GM23248 (cell line): ENCODE data around the gene LARP7. TPM values are rescaled to one million over a fixed set of nuclear protein-coding genes. Genes with fewer than 3 reads are reported as not detected.
"Not testable (repeated sequence)": the region's sequence is repeated elsewhere in the genome, so short reads cannot be mapped to it uniquely, and the experiment has no call there.

Source experiments
- DNase-seq: peaks from one replicate; pipeline ENCODE4 v3.0.0-alpha.2; 2015
- H2AFZ ChIP-seq: fragments of 200-600 bp; sonication (generic); 2 replicates; pipeline ENCODE4 v1.6.1; 2016; ENCODE audit warnings: antibody characterized with exemption
- H3F3A ChIP-seq: fragments of 200-600 bp; sonication (generic); 2 replicates; pipeline ENCODE4 v1.6.1; 2016; ENCODE audit warnings: mild to moderate bottlenecking, antibody characterized with exemption, mixed run types; ENCODE audit not compliant: insufficient read depth
- H3K27ac ChIP-seq: fragments of 200-600 bp; sonication (generic); 2 replicates; pipeline ENCODE4 v1.5.1; 2016; ENCODE audit warnings: mild to moderate bottlenecking
- H3K27me3 ChIP-seq: fragments of 200-600 bp; sonication (generic); replicated peaks from 2 replicates; pipeline ENCODE4 v1.6.1; 2016; ENCODE audit warnings: mild to moderate bottlenecking; ENCODE audit not compliant: insufficient read depth
- H3K36me3 ChIP-seq: fragments of 200-600 bp; sonication (generic); 2 replicates; pipeline ENCODE4 v1.6.1; 2016; ENCODE audit warnings: low read depth, mild to moderate bottlenecking
- H3K4me1 ChIP-seq: fragments of 200-600 bp; sonication (generic); 2 replicates; pipeline ENCODE4 v1.6.1; 2016; ENCODE audit warnings: mild to moderate bottlenecking; ENCODE audit not compliant: insufficient read depth
- H3K4me2 ChIP-seq: fragments of 200-600 bp; sonication (generic); one replicate; pipeline ENCODE4 v1.6.1; 2016; ENCODE audit warnings: mild to moderate bottlenecking; ENCODE audit not compliant: unreplicated experiment
- H3K4me3 ChIP-seq: fragments of 200-600 bp; sonication (generic); 2 replicates; pipeline ENCODE4 v1.5.1; 2016; ENCODE audit warnings: mild to moderate bottlenecking
- H3K79me2 ChIP-seq: fragments of 200-600 bp; sonication (generic); 2 replicates; pipeline ENCODE4 v1.6.1; 2016; ENCODE audit warnings: mild to moderate bottlenecking; ENCODE audit not compliant: insufficient read depth
- H3K9ac ChIP-seq: fragments of 200-600 bp; sonication (generic); 2 replicates; pipeline ENCODE4 v1.6.1; 2016; ENCODE audit warnings: mild to moderate bottlenecking
- H3K9me2 ChIP-seq: fragments of 200-600 bp; sonication (generic); 2 replicates; pipeline ENCODE4 v1.6.1; 2016; ENCODE audit warnings: mixed run types, mild to moderate bottlenecking, moderate library complexity; ENCODE audit not compliant: insufficient read depth
- H3K9me3 ChIP-seq: fragments of 200-600 bp; sonication (generic); one replicate; pipeline ENCODE4 v1.6.1; 2017; ENCODE audit warnings: low read depth
- H4K20me1 ChIP-seq: fragments of 200-600 bp; sonication (generic); 2 replicates; pipeline ENCODE4 v1.6.0; 2016; ENCODE audit not compliant: insufficient read depth
- EZH2 ChIP-seq: fragments of 200-600 bp; sonication (generic); IDR thresholded peaks from 2 replicates; pipeline ENCODE4 v1.6.1; 2018; ENCODE audit warnings: antibody characterized with exemption, mild to moderate bottlenecking; ENCODE audit not compliant: insufficient read depth, poor library complexity, severe bottlenecking
- EZH2phosphoT487 ChIP-seq: fragments of 200-600 bp; sonication (generic); IDR thresholded peaks from 2 replicates; pipeline ENCODE4 v1.6.1; 2018; ENCODE audit warnings: antibody characterized with exemption, moderate library complexity, mild to moderate bottlenecking, low read depth; ENCODE audit not compliant: insufficient read depth
- WGBS, 2 experiments: methylation state at CpG; one replicate each; pipeline ENCODE4 v1.1.6; 2015 to 2017; ENCODE audit warnings: low lambda C conversion rate in 2 of 2, low coverage in 1 of 2; ENCODE audit errors: missing lambda C conversion rate in 2 of 2; 5-methylcytosine and 5-hydroxymethylcytosine counted together
- in situ Hi-C: fragments of 300-500 bp; cut with MboI; formaldehyde crosslinking; loops from 2 replicates; pipeline ENCODE4 v1.15.0; 2020
- polyA plus RNA-seq: library from polyadenylated mRNA; unstranded; fragments of >200 nt; fragmentation: Nextera tagmentation; extraction: Ambion mirVana; gene quantifications from 2 replicates; pipeline ENCODE4 v1.2.1, GENCODE V29; 2016
- total RNA-seq: library from RNA; depleted of rRNA; stranded (reverse); fragments of >200 nt; shearing (Covaris generic); gene quantifications from 2 replicates; pipeline ENCODE4 v1.2.3, GENCODE V29; 2014

Gene LARP7
- total and polyA plus RNA-seq, 2 experiments from 2014 or later: 22.8 to 42.2 TPM

DNA sequence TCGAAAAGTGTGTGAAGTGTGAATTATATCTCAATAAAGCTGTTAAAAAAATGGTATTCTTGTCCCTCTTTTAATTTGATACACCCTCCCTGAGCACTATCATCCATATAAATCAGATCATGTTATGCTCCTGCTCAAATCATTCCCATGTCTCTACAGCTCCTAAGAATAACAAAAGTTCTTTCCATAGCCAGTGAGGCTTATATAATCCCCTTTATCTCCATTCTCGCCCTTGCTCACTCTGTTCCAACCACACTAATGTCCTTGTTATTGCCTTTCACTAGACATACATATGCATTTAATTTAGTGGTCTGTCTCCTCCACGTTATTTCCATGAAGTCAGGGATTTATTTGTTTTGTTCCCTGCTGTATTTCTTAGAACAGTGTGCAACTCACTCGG lies 10.7 kb upstream of the LARP7 start:
- DNase-seq: no peak
- Histone ChIP-seq H3K9ac (no peak overlapping the region), H2AFZ (no peak overlapping the region), H4K20me1 (no peaks in the 10 kb centered on the region), H3K79me2 (no peaks in the 10 kb centered on the region), H3K9me3 (no peaks in the 10 kb centered on the region), H3K4me1 (no peaks in the 10 kb centered on the region), H3K4me3 (no peak overlapping the region), H3K4me2 (no peak overlapping the region), H3K9me2 (no peaks in the 10 kb centered on the region), H3K27me3 (no peaks in the 10 kb centered on the region), H3F3A (no peaks in the 10 kb centered on the region), H3K36me3 (no peaks in the 10 kb centered on the region), H3K27ac (no peak overlapping the region)
- TF ChIP-seq EZH2phosphoT487: no peak
- no peak for TF ChIP-seq EZH2
- WGBS, 2 experiments: 63 to 64% methylated on average over 4 of the region's 4 CpGs
- in situ Hi-C loops: no loop called here

GRCh38 chr4:112633477-112634235 lies 3.3 kb upstream of the LARP7 start:
- Histone ChIP-seq H3K27ac (peak overlapping the region; percentile 38), H3K9me2 (no peaks in the 10 kb centered on the region), H3K9ac (peak overlapping the region; percentile 62), H3K4me1 (peaks cover 15% of the 10 kb centered on the region), H4K20me1 (no peaks in the 10 kb centered on the region), H3K4me2 (peak overlapping the region; percentile 69), H3F3A (0 out of 2 replicates have a peak, but pooled peaks cover 4% of the 10 kb centered on the region), H3K79me2 (peaks cover 33% of the 10 kb centered on the region), H3K9me3 (no peaks in the 10 kb centered on the region), H3K4me3 (peak overlapping the region; percentile 54), H3K36me3 (no peaks in the 10 kb centered on the region), H2AFZ (peak overlapping the region; percentile 92), H3K27me3 (no peaks in the 10 kb centered on the region)
- in situ Hi-C loops: loop anchor here (10.0 kb wide), 1 partner anchor 121 kb away; no protein-coding TSS in a partner anchor
- 27 to 30% methylated on average over 4 of the region's 4 CpGs for WGBS, 2 experiments
- DNase-seq: peak; percentile 72
- TF ChIP-seq EZH2 (no peak), EZH2phosphoT487 (no peak)

- Histone ChIP-seq H3K27me3 (no peaks in the 10 kb centered on the region), H4K20me1 (no peaks in the 10 kb centered on the region), H3K4me1 (peaks cover 17% of the 10 kb centered on the region), H3K36me3 (no peaks in the 10 kb centered on the region), H2AFZ (peak overlapping the region; percentile 92), H3F3A (0 out of 2 replicates have a peak, but pooled peaks cover 4% of the 10 kb centered on the region), H3K27ac (peak overlapping the region; percentile 93), H3K79me2 (peaks cover 71% of the 10 kb centered on the region), H3K9ac (peak overlapping the region; percentile 94), H3K9me3 (no peaks in the 10 kb centered on the region), H3K9me2 (no peaks in the 10 kb centered on the region), H3K4me3 (peak overlapping the region; percentile 97), H3K4me2 (peak overlapping the region; percentile 79)
- WGBS, 2 experiments: 1% methylated on average over 8 of the region's 8 CpGs
- in situ Hi-C loops: loop anchor here (10.0 kb wide), 1 partner anchor 117 kb away; no protein-coding TSS in a partner anchor
- TF ChIP-seq EZH2phosphoT487: no peak
- no peak for TF ChIP-seq EZH2
- no peak for DNase-seq
Measured at GRCh38 chr4:112637552-112637866, 566 bp downstream of the LARP7 start.

- Histone ChIP-seq H2AFZ (no peak overlapping the region), H3K9ac (no peak overlapping the region), H4K20me1 (no peaks in the 10 kb centered on the region), H3K4me3 (no peak overlapping the region), H3K9me3 (no peaks in the 10 kb centered on the region), H3K9me2 (no peaks in the 10 kb centered on the region), H3K4me2 (no peak overlapping the region), H3K36me3 (peaks cover 22% of the 10 kb centered on the region), H3K27me3 (no peaks in the 10 kb centered on the region), H3F3A (0 out of 2 replicates have a peak, but pooled peaks cover 2% of the 10 kb centered on the region), H3K27ac (no peak overlapping the region), H3K4me1 (peaks cover 10% of the 10 kb centered on the region; the same call in 1 of the 2 replicates), H3K79me2 (peaks cover 60% of the 10 kb centered on the region)
- WGBS, 2 experiments: 74 to 82% methylated on average over 2 of the region's 2 CpGs
- in situ Hi-C loops: loop anchor here (10.0 kb wide), 1 partner anchor 292 kb away; no protein-coding TSS in a partner anchor
- TF ChIP-seq EZH2: no peak
- TF ChIP-seq EZH2phosphoT487: no peak
- no peak for DNase-seq
Measured at GRCh38 chr4:112642526-112642925, 5.6 kb downstream of the LARP7 start.

DNA sequence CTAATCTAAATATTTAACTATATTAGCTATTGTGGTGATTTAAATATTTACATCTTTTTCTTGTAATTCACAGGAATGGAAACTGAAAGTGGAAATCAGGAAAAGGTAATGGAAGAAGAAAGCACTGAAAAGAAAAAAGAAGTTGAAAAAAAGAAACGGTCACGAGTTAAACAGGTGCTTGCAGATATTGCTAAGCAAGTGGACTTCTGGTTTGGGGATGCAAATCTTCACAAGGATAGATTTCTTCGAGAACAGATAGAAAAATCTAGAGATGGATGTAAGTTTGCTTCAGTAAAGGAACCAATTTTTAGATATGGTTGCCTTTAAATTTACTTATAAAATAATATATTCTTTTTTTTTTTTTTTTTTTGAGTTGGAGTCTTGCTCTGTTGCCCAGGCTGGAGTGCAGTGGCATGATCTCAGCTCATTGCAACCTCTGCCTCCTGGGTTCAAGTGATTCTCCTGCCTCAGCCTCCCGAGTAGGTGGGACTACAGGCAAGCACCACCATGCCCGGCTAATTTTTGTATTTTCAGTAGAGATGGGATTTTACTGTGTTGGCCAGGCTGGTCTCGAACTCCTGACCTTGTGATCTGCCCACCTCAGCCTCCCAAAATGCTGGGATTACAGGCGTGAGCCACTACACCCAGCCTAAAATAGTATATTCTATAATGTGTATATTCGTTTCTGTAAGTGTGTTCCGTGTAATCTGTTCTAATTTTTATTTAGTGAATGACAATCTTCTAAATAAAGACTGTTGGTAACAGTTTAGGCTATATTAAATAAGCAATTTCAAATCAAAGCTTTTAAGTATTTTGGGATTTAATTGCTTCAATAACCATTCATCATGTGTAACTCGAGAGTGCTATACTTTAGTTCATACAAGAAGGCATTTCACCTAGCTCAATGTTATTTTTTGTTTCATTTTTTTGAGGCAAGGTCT lies 7.9 kb downstream of the LARP7 start:
- H3K4me3 ChIP-seq, H3K27ac ChIP-seq, H3K9me3 ChIP-seq, H4K20me1 ChIP-seq, H3K4me1 ChIP-seq, H3F3A ChIP-seq, DNase-seq, H2AFZ ChIP-seq, H3K9me2 ChIP-seq, H3K27me3 ChIP-seq, H3K9ac ChIP-seq, H3K4me2 ChIP-seq: not testable (repeated sequence)
- Histone ChIP-seq H3K36me3 (peaks cover 41% of the 10 kb centered on the region), H3K79me2 (peaks cover 36% of the 10 kb centered on the region)
- WGBS, 2 experiments: 88 to 90% methylated on average over 10 of the region's 10 CpGs
- in situ Hi-C loops: loop anchor here (10.0 kb wide), 1 partner anchor 290 kb away; no protein-coding TSS in a partner anchor
